GF-D8 (cell line): Measurements from ENCODE around the gene ADAMTS3.

Source experiments
- DNase-seq: peaks from one replicate; lab custom pipeline; 2025; lab: John Stamatoyannopoulos, UW

Gene ADAMTS3

GRCh38 chr4:72568959-72569718 is at the start of gene ADAMTS3:
TSS of gene ADAMTS3 (minus strand) at chr4:72569221. CDS start at chr4:72568762, 459 bp downstream.
- no peak for DNase-seq

GRCh38 chr4:72613959-72614358 is 44.9 kb upstream of the ADAMTS3 start:
- no peak for DNase-seq

- no peak for DNase-seq
Observed at GRCh38 chr4:72606751-72607150, 37.7 kb upstream of the ADAMTS3 start.

GRCh38 chr4:72604324-72604723 is 35.3 kb upstream of the ADAMTS3 start:
- DNase-seq: no peak

GRCh38 chr4:72602396-72603376 is 33.7 kb upstream of the ADAMTS3 start:
- DNase-seq: no peak

GRCh38 chr4:72591547-72592454 is 22.8 kb upstream of the ADAMTS3 start:
- DNase-seq: no peak

- DNase-seq: no peak
Observed at GRCh38 chr4:72587334-72587733, 18.3 kb upstream of the ADAMTS3 start.

GRCh38 chr4:72582853-72583252 is 13.8 kb upstream of the ADAMTS3 start:
- DNase-seq: no peak

- DNase-seq: no peak
Observed at GRCh38 chr4:72577211-72577610, 8.2 kb upstream of the ADAMTS3 start.

- no peak for DNase-seq
Observed at GRCh38 chr4:72571337-72571736, 2.3 kb upstream of the ADAMTS3 start.

- no peak for DNase-seq
Observed at GRCh38 chr4:72569719-72570235, 756 bp upstream of the ADAMTS3 start.

- DNase-seq: no peak
Observed at GRCh38 chr4:72567821-72568675, 973 bp downstream of the ADAMTS3 start.

- no peak for DNase-seq
Observed at GRCh38 chr4:72567036-72567435, 2.0 kb downstream of the ADAMTS3 start.

GRCh38 chr4:72566464-72566972 is 2.5 kb downstream of the ADAMTS3 start:
- DNase-seq: no peak

GRCh38 chr4:72564789-72565188 is 4.2 kb downstream of the ADAMTS3 start:
- no peak for DNase-seq

- DNase-seq: no peak
Observed at GRCh38 chr4:72564184-72564583, 4.8 kb downstream of the ADAMTS3 start.

GRCh38 chr4:72558655-72559054 is 10.4 kb downstream of the ADAMTS3 start:
- no peak for DNase-seq

- no peak for DNase-seq
Observed at GRCh38 chr4:72557021-72557420, 12.0 kb downstream of the ADAMTS3 start.

- no peak for DNase-seq
Observed at GRCh38 chr4:72555377-72555831, 13.6 kb downstream of the ADAMTS3 start.
